Muscle layer of duodenum (tissue), 2 donors: ENCODE measurements around the gene ICA1.

ENCODE experiments used
- H3K27ac ChIP-seq: one replicate; pipeline ENCODE4 v1.7.0; 2013; ENCODE audit warnings: mild to moderate bottlenecking, low read length
- H3K27me3 ChIP-seq: one replicate; pipeline ENCODE4 v1.7.0; 2013; ENCODE audit warnings: low read depth, mild to moderate bottlenecking, control low read depth, low read length
- H3K36me3 ChIP-seq, 2 donors: one replicate each; pipeline ENCODE4 v1.7.0; 2013; ENCODE audit warnings: low read length in 2 of 2, control low read depth in 1 of 2, mild to moderate bottlenecking in 1 of 2; ENCODE audit not compliant: insufficient read depth in 2 of 2, control insufficient read depth in 1 of 2
- H3K4me1 ChIP-seq, 2 donors: one replicate each; pipeline ENCODE4 v1.7.0; 2013; ENCODE audit warnings: low read length in 2 of 2, mild to moderate bottlenecking in 2 of 2, control low read depth in 1 of 2, moderate library complexity in 1 of 2; ENCODE audit not compliant: insufficient read depth in 2 of 2, control insufficient read depth in 1 of 2
- H3K4me3 ChIP-seq, 2 donors: one replicate each; pipeline ENCODE4 v1.7.0; 2013; ENCODE audit warnings: low read length in 2 of 2, low read depth in 1 of 2, mild to moderate bottlenecking in 1 of 2
- H3K9me3 ChIP-seq, 2 donors: one replicate each; pipeline ENCODE4 v1.7.0; 2013; ENCODE audit warnings: low read length in 2 of 2, control low read depth in 1 of 2, mild to moderate bottlenecking in 1 of 2; ENCODE audit not compliant: control insufficient read depth in 1 of 2
- donor health status: healthy.

Gene ICA1

GRCh38 chr7:8151161-8151725, 110.7 kb downstream of the ICA1 start:
- H3K9me3 ChIP-seq: no peaks in the 10 kb centered on the region
- peaks cover 0 to 6% of the 10 kb centered on the region in 2 donors for H3K4me1 ChIP-seq
- H3K4me3 ChIP-seq: no peak overlapping the region
- no peak overlapping the region for H3K27ac ChIP-seq
- H3K36me3 ChIP-seq: no peaks in the 10 kb centered on the region
- H3K27me3 ChIP-seq: no peaks in the 10 kb centered on the region

- no peak overlapping the region for H3K27ac ChIP-seq
- peaks cover 0 to 7% of the 10 kb centered on the region in 2 donors for H3K4me1 ChIP-seq
- H3K9me3 ChIP-seq: no peaks in the 10 kb centered on the region
- no peak overlapping the region for H3K4me3 ChIP-seq
- H3K36me3 ChIP-seq: no peaks in the 10 kb centered on the region
- H3K27me3 ChIP-seq: no peaks in the 10 kb centered on the region
Measured at GRCh38 chr7:8149222-8149621, 112.7 kb downstream of the ICA1 start.

GRCh38 chr7:8147760-8148463, 114.1 kb downstream of the ICA1 start:
- no peaks in the 10 kb centered on the region for H3K9me3 ChIP-seq
- H3K27ac ChIP-seq: no peak overlapping the region
- peaks cover 0 to 18% of the 10 kb centered on the region in 2 donors for H3K4me1 ChIP-seq
- no peaks in the 10 kb centered on the region for H3K27me3 ChIP-seq
- no peak overlapping the region for H3K4me3 ChIP-seq
- H3K36me3 ChIP-seq: no peaks in the 10 kb centered on the region

GRCh38 chr7:8146788-8147413, 115.1 kb downstream of the ICA1 start:
- H3K36me3 ChIP-seq: no peaks in the 10 kb centered on the region
- H3K4me1 ChIP-seq: peaks cover 0 to 18% of the 10 kb centered on the region in 2 donors
- H3K27ac ChIP-seq: no peak overlapping the region
- no peak overlapping the region for H3K4me3 ChIP-seq
- H3K27me3 ChIP-seq: no peaks in the 10 kb centered on the region
- H3K9me3 ChIP-seq: no peaks in the 10 kb centered on the region

- Histone ChIP-seq H3K9me3 (no peaks in the 10 kb centered on the region), H3K27ac (no peak overlapping the region), H3K27me3 (no peaks in the 10 kb centered on the region), H3K36me3 (no peaks in the 10 kb centered on the region), H3K4me3 (no peak overlapping the region), H3K4me1 (peaks cover 0 to 17% of the 10 kb centered on the region in 2 donors)
Measured at GRCh38 chr7:8146106-8146787, 115.7 kb downstream of the ICA1 start.

- no peak overlapping the region for H3K4me3 ChIP-seq
- peaks cover 0 to 15% of the 10 kb centered on the region in 2 donors for H3K4me1 ChIP-seq
- no peaks in the 10 kb centered on the region for H3K36me3 ChIP-seq
- no peak overlapping the region for H3K27ac ChIP-seq
- H3K27me3 ChIP-seq: no peaks in the 10 kb centered on the region
- no peaks in the 10 kb centered on the region for H3K9me3 ChIP-seq
Measured at GRCh38 chr7:8144856-8145255, 117.1 kb downstream of the ICA1 start.

GRCh38 chr7:8143151-8143874, 118.7 kb downstream of the ICA1 start:
- no peak overlapping the region for H3K4me3 ChIP-seq
- H3K9me3 ChIP-seq: no peaks in the 10 kb centered on the region
- H3K27ac ChIP-seq: no peak overlapping the region

GRCh38 chr7:8142477-8142876, 119.5 kb downstream of the ICA1 start:
- no peaks in the 10 kb centered on the region for H3K9me3 ChIP-seq
- H3K4me3 ChIP-seq: no peak overlapping the region
- H3K4me1 ChIP-seq: peaks cover 0 to 12% of the 10 kb centered on the region in 2 donors
- H3K27me3 ChIP-seq: no peaks in the 10 kb centered on the region
- H3K27ac ChIP-seq: no peak overlapping the region
- no peaks in the 10 kb centered on the region for H3K36me3 ChIP-seq

More at GRCh38 chr7:8143151-8143874, 118.7 kb downstream of the ICA1 start:
- Histone ChIP-seq H3K4me1 (peaks cover 0 to 12% of the 10 kb centered on the region in 2 donors), H3K36me3 (no peaks in the 10 kb centered on the region), H3K27me3 (no peaks in the 10 kb centered on the region)

GRCh38 chr7:8141070-8141469, 120.9 kb downstream of the ICA1 start:
- Histone ChIP-seq H3K4me3 (no peak overlapping the region), H3K27ac (no peak overlapping the region), H3K9me3 (no peaks in the 10 kb centered on the region)

GRCh38 chr7:8136051-8136730, 125.8 kb downstream of the ICA1 start:
- H3K27ac ChIP-seq: no peak overlapping the region

More at GRCh38 chr7:8141070-8141469, 120.9 kb downstream of the ICA1 start:
- H3K36me3 ChIP-seq: no peaks in the 10 kb centered on the region
- no peaks in the 10 kb centered on the region for H3K27me3 ChIP-seq
- peaks cover 0 to 12% of the 10 kb centered on the region in 2 donors for H3K4me1 ChIP-seq

More at GRCh38 chr7:8136051-8136730, 125.8 kb downstream of the ICA1 start:
- no peaks in the 10 kb centered on the region for H3K9me3 ChIP-seq
- no peaks in the 10 kb centered on the region for H3K36me3 ChIP-seq
- H3K27me3 ChIP-seq: no peaks in the 10 kb centered on the region
- no peak overlapping the region for H3K4me3 ChIP-seq
- H3K4me1 ChIP-seq: no peaks in the 10 kb centered on the region
